ENCODE data around the gene ZMYND11.

ZMYND11 gene

DNA sequence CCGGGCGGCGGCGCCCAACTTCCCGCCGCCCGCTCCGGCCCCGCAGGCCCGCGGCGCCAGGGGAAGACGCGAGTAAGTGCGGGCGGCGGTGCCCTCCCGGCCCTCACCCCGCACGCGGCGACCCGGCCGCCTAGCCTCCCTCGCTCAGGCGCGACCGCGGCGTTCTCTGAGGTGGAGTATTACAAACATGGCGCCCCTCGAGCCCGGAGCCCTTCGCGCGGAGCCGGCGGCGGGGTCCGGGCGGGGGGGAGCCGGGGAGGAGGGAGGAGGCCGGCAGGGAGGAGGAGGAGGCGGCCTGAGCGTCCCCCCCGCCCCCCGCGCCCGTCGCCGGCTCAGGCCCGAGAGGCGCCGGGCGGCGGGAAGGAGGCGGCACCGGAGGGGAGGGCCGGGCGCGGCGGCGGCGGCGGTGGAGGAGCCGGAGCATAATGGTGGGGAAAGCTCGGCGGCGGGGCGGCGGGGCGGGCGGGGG is at the start of gene ZMYND11:
ZMYND11 (plus strand) TSS at position 324 of the 469 bp plus-strand sequence. CDS start 44,558 bp downstream, outside the sequence.
- Histone ChIP-seq H3K36me3 (ENCODE audit: insufficient read depth, low read depth, low read length) (no peaks in the 10 kb centered on the region), H3K27me3 (ENCODE audit: insufficient read depth, low read length) (peaks cover 29% of the 10 kb centered on the region), H3K9me3 (ENCODE audit: insufficient read depth, low read depth, low read length) (no peaks in the 10 kb centered on the region), H3K27ac (ENCODE audit: low read length) (peak within 1 kb of the TSS; percentile 60), H3K4me3 (ENCODE audit: low read length) (peak within 1 kb of the TSS; percentile 83), H3K4me1 (ENCODE audit: insufficient read depth, low read length) (peaks cover 19% of the 10 kb centered on the region; the same call in 1 of the 2 replicates), H3K9ac (ENCODE audit: low read depth, low read length) (peak within 1 kb of the TSS; percentile 72; the same call in 1 of the 2 replicates)

- no peak overlapping the region for H3K4me3 ChIP-seq (ENCODE audit: low read length)
- no peaks in the 10 kb centered on the region for H3K36me3 ChIP-seq (ENCODE audit: insufficient read depth, low read depth, low read length)
- no peak overlapping the region for H3K9ac ChIP-seq (ENCODE audit: low read depth, low read length)
- H3K27ac ChIP-seq (ENCODE audit: low read length): no peak overlapping the region
- no peaks in the 10 kb centered on the region for H3K27me3 ChIP-seq (ENCODE audit: insufficient read depth, low read length)
- H3K4me1 ChIP-seq (ENCODE audit: insufficient read depth, low read length): no peaks in the 10 kb centered on the region
- no peaks in the 10 kb centered on the region for H3K9me3 ChIP-seq (ENCODE audit: insufficient read depth, low read depth, low read length)
Measured at GRCh38 chr10:86031-86430, 49.2 kb upstream of the ZMYND11 start.

- Histone ChIP-seq H3K27ac (ENCODE audit: low read length) (no peak overlapping the region), H3K9me3 (ENCODE audit: insufficient read depth, low read depth, low read length) (no peaks in the 10 kb centered on the region), H3K4me3 (ENCODE audit: low read length) (no peak overlapping the region), H3K36me3 (ENCODE audit: insufficient read depth, low read depth, low read length) (no peaks in the 10 kb centered on the region), H3K4me1 (ENCODE audit: insufficient read depth, low read length) (no peaks in the 10 kb centered on the region), H3K27me3 (ENCODE audit: insufficient read depth, low read length) (no peaks in the 10 kb centered on the region), H3K9ac (ENCODE audit: low read depth, low read length) (no peak overlapping the region)
Measured at GRCh38 chr10:87177-88080, 47.8 kb upstream of the ZMYND11 start.

GRCh38 chr10:88253-88652 is 47.0 kb upstream of the ZMYND11 start:
- no peaks in the 10 kb centered on the region for H3K27me3 ChIP-seq (ENCODE audit: insufficient read depth, low read length)
- H3K9ac ChIP-seq (ENCODE audit: low read depth, low read length): no peak overlapping the region
- H3K27ac ChIP-seq (ENCODE audit: low read length): no peak overlapping the region
- H3K4me1 ChIP-seq (ENCODE audit: insufficient read depth, low read length): no peaks in the 10 kb centered on the region
- no peaks in the 10 kb centered on the region for H3K36me3 ChIP-seq (ENCODE audit: insufficient read depth, low read depth, low read length)
- H3K4me3 ChIP-seq (ENCODE audit: low read length): no peak overlapping the region
- no peaks in the 10 kb centered on the region for H3K9me3 ChIP-seq (ENCODE audit: insufficient read depth, low read depth, low read length)

- no peaks in the 10 kb centered on the region for H3K27me3 ChIP-seq (ENCODE audit: insufficient read depth, low read length)
- no peaks in the 10 kb centered on the region for H3K36me3 ChIP-seq (ENCODE audit: insufficient read depth, low read depth, low read length)
- no peak overlapping the region for H3K9ac ChIP-seq (ENCODE audit: low read depth, low read length)
- no peak overlapping the region for H3K27ac ChIP-seq (ENCODE audit: low read length)
- no peak overlapping the region for H3K4me3 ChIP-seq (ENCODE audit: low read length)
- no peaks in the 10 kb centered on the region for H3K4me1 ChIP-seq (ENCODE audit: insufficient read depth, low read length)
- no peaks in the 10 kb centered on the region; the same call in 1 of the 2 replicates for H3K9me3 ChIP-seq (ENCODE audit: insufficient read depth, low read depth, low read length)
Measured at GRCh38 chr10:89248-89647, 46.0 kb upstream of the ZMYND11 start.

GRCh38 chr10:90161-90560 is 45.1 kb upstream of the ZMYND11 start:
- Histone ChIP-seq H3K4me3 (ENCODE audit: low read length) (no peak overlapping the region), H3K4me1 (ENCODE audit: insufficient read depth, low read length) (no peaks in the 10 kb centered on the region), H3K9ac (ENCODE audit: low read depth, low read length) (no peak overlapping the region), H3K27ac (ENCODE audit: low read length) (no peak overlapping the region), H3K9me3 (ENCODE audit: insufficient read depth, low read depth, low read length) (peaks cover under 1% of the 10 kb centered on the region; the same call in 1 of the 2 replicates), H3K36me3 (ENCODE audit: insufficient read depth, low read depth, low read length) (no peaks in the 10 kb centered on the region), H3K27me3 (ENCODE audit: insufficient read depth, low read length) (no peaks in the 10 kb centered on the region)

DNA sequence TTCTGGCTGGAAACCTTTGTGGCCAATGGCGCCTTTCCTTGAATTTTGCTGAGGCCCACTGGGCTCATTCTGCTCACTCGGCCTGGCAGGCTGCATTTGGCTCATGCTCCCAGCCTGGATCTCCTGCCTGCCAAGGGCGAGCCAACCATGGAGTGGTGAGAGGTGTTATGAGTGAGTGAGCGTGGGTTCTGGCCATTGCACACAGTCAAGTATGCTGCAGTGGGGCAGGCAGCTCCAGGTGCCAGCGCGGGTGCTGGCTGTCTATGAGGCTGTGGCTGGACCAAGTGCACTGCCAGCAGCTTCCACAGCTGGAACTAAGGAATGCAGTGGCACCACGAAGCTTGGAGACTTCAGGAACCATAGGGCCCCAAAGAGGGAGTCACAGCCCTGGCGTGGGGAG is 43.9 kb upstream of the ZMYND11 start:
- H3K9me3 ChIP-seq (ENCODE audit: insufficient read depth, low read depth, low read length): peaks cover 12% of the 10 kb centered on the region; the same call in 1 of the 2 replicates
- no peaks in the 10 kb centered on the region for H3K36me3 ChIP-seq (ENCODE audit: insufficient read depth, low read depth, low read length)
- H3K4me1 ChIP-seq (ENCODE audit: insufficient read depth, low read length): no peaks in the 10 kb centered on the region
- no peak overlapping the region for H3K27ac ChIP-seq (ENCODE audit: low read length)
- H3K9ac ChIP-seq (ENCODE audit: low read depth, low read length): no peak overlapping the region
- H3K27me3 ChIP-seq (ENCODE audit: insufficient read depth, low read length): no peaks in the 10 kb centered on the region
- no peak overlapping the region for H3K4me3 ChIP-seq (ENCODE audit: low read length)

- H3K27me3 ChIP-seq (ENCODE audit: insufficient read depth, low read length): no peaks in the 10 kb centered on the region
- no peak overlapping the region for H3K9ac ChIP-seq (ENCODE audit: low read depth, low read length)
- no peak overlapping the region for H3K27ac ChIP-seq (ENCODE audit: low read length)
- peaks cover 19% of the 10 kb centered on the region; the same call in 1 of the 2 replicates for H3K9me3 ChIP-seq (ENCODE audit: insufficient read depth, low read depth, low read length)
- H3K4me1 ChIP-seq (ENCODE audit: insufficient read depth, low read length): no peaks in the 10 kb centered on the region
- H3K36me3 ChIP-seq (ENCODE audit: insufficient read depth, low read depth, low read length): no peaks in the 10 kb centered on the region
- no peak overlapping the region for H3K4me3 ChIP-seq (ENCODE audit: low read length)
Measured at GRCh38 chr10:92153-92552, 43.1 kb upstream of the ZMYND11 start.

DNA sequence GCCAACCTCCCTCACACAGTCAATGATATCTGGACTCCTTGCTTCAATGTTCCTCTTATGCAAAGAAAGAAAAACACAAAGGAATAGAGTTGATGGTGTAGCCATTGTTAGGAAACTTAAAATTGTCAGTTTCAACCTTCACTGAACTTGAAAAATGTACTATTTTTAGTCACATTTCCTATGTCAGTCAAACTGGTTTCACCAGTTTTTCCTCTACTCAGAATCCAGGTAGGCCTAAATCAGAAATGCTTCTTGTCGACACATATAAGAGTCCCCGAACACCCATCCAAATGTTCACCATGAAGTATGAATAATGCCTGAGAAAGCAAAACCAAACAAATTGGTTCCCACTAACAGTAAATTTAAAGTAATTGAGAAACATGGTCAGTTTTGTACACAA is 42.4 kb upstream of the ZMYND11 start:
- H3K9me3 ChIP-seq (ENCODE audit: insufficient read depth, low read depth, low read length): peaks cover 26% of the 10 kb centered on the region
- H3K36me3 ChIP-seq (ENCODE audit: insufficient read depth, low read depth, low read length): no peaks in the 10 kb centered on the region
- no peak overlapping the region for H3K4me3 ChIP-seq (ENCODE audit: low read length)
- H3K9ac ChIP-seq (ENCODE audit: low read depth, low read length): no peak overlapping the region
- no peak overlapping the region for H3K27ac ChIP-seq (ENCODE audit: low read length)
- H3K4me1 ChIP-seq (ENCODE audit: insufficient read depth, low read length): no peaks in the 10 kb centered on the region
- no peaks in the 10 kb centered on the region for H3K27me3 ChIP-seq (ENCODE audit: insufficient read depth, low read length)

GRCh38 chr10:94613-95012 is 40.6 kb upstream of the ZMYND11 start:
- H3K4me3 ChIP-seq (ENCODE audit: low read length): no peak overlapping the region
- H3K9me3 ChIP-seq (ENCODE audit: insufficient read depth, low read depth, low read length): peaks cover 34% of the 10 kb centered on the region
- H3K4me1 ChIP-seq (ENCODE audit: insufficient read depth, low read length): no peaks in the 10 kb centered on the region
- H3K36me3 ChIP-seq (ENCODE audit: insufficient read depth, low read depth, low read length): no peaks in the 10 kb centered on the region
- H3K27ac ChIP-seq (ENCODE audit: low read length): no peak overlapping the region
- no peaks in the 10 kb centered on the region for H3K27me3 ChIP-seq (ENCODE audit: insufficient read depth, low read length)
- H3K9ac ChIP-seq (ENCODE audit: low read depth, low read length): no peak overlapping the region

DNA sequence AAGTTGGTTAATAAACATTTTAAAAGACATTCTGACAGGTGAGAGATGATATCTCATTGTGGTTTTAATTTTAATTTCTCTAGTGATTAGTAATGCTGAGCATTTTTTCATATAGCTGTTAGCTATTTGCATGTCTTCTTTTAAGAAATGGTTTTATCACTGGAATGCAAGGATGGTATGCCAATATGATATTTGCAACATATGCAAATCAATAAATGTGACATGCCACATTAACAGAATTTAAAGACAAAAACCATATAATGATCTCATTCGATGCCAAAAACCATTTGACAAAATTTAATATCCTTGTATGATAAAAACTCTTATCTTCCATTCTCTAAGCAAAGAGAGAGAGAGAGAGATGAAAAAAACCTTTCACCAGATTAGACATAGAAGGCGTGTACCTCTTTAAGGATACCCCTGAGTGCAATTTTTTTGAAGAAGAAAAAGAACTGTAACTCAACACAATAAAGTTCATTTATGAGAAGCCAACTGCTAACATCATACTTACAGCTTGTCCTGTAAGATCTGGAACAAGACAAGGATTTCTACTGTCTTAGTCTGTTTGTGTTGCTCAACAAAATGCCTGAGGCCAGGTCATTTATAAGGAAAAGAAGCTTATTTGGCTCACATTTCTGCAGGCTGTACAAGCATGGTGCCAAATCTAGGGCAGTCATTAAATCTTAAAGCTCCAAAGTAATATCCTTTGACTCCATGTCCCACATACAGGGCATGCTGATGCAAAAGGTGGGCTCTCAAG is 39.7 kb upstream of the ZMYND11 start:
- peaks cover 34% of the 10 kb centered on the region for H3K9me3 ChIP-seq (ENCODE audit: insufficient read depth, low read depth, low read length)
- H3K9ac ChIP-seq (ENCODE audit: low read depth, low read length): no peak overlapping the region
- H3K4me1 ChIP-seq (ENCODE audit: insufficient read depth, low read length): no peaks in the 10 kb centered on the region
- H3K36me3 ChIP-seq (ENCODE audit: insufficient read depth, low read depth, low read length): no peaks in the 10 kb centered on the region
- H3K4me3 ChIP-seq (ENCODE audit: low read length): no peak overlapping the region
- H3K27ac ChIP-seq (ENCODE audit: low read length): no peak overlapping the region
- H3K27me3 ChIP-seq (ENCODE audit: insufficient read depth, low read length): no peaks in the 10 kb centered on the region
